Measurements from ENCODE around the gene BOLL.
"Not testable (repeated sequence)": the region's sequence is repeated elsewhere in the genome, so short reads cannot be mapped to it uniquely, and the experiment has no call there.

The BOLL gene

GRCh38 chr2:197793456-197793855, 8.3 kb upstream of the BOLL start:
- no peak for DNase-seq

GRCh38 chr2:197786010-197786877, 1.1 kb upstream of the BOLL start:
- DNase-seq: peak; percentile 53

GRCh38 chr2:197782126-197782525, 3.0 kb downstream of the BOLL start:
- DNase-seq: no peak

GRCh38 chr2:197779261-197779660, 5.9 kb downstream of the BOLL start:
- no peak for DNase-seq

GRCh38 chr2:197777823-197778407, 7.2 kb downstream of the BOLL start:
- DNase-seq: no peak

GRCh38 chr2:197760293-197760657, 24.8 kb downstream of the BOLL start:
- no peak for DNase-seq

DNA sequence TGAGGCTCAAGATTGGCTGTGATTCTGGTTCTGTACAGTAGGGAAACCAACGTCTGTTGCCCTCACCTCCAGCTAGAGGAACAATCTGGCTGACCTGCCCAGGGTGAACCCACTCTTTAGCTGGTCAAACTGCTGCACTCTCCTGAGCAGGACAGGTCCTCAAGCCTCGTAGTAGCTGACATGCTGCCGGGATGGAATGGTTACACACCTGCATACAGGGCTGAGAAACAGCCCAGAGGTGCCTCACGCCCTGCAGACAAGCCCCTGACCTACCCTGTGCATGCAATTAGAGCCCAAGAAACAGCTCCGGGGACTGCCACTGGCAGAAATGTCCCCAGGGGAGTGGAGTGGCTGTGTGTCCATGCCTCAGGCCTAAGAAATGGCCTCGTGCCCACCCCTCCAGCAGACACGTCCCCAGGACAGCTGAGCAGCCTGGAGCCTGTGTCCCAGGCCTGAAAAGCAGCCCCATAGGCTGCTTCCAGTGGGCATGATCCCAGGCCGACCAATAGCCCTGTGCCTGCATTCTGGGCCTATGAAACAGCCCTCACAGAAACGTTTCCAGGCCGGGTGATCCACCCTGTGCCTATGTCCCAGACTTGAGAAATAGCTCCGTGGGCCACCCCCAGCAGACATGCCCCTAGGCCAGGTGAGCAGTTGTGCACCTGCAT, 25.4 kb downstream of the BOLL start:
- DNase-seq: no peak

GRCh38 chr2:197759013-197759412, 26.1 kb downstream of the BOLL start:
- DNase-seq: no peak

GRCh38 chr2:197740200-197740599, 44.9 kb downstream of the BOLL start:
- no peak for DNase-seq

- DNase-seq: not testable (repeated sequence)
Measured at GRCh38 chr2:197728555-197729544, 56.3 kb downstream of the BOLL start.

DNA sequence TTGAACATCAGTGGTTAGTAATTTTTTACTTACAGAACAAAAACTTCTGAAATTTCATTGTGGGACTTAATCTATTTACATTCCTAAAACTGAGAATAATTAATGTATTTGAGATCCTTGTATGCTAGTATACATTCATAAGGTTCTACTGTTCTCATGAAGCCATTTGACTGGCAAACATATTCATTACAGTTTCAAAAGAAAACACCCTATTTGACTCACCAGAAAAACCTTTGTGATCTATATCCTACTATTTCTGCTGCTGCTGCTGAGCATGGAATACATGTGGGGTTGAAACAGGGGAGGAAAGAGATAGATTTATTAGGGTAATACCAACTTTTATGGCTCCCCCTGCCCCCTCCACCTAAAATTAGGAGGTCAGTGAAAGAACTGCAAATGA, 58.1 kb downstream of the BOLL start:
- DNase-seq: no peak

GRCh38 chr2:197717863-197718262, 67.3 kb downstream of the BOLL start:
- no peak for DNase-seq

DNA sequence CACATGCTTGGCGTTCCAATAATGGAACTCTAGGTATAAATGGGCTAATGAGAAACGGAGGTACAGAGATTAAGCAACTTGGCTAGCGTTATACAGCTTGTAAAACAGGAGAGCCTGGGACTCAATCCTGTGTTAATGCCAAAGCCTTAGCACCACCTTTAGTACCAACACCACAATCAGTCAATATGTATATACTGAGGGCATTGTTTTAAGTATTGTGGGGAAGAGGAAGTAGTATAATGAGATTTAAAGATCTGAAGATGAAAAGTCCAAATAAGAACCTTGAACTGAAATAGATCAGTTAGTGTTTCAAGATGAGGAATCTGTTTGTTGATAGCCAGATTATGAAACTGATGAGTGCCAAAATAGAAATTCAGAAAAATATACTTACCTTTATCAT, 71.8 kb downstream of the BOLL start:
- DNase-seq: no peak

DNA sequence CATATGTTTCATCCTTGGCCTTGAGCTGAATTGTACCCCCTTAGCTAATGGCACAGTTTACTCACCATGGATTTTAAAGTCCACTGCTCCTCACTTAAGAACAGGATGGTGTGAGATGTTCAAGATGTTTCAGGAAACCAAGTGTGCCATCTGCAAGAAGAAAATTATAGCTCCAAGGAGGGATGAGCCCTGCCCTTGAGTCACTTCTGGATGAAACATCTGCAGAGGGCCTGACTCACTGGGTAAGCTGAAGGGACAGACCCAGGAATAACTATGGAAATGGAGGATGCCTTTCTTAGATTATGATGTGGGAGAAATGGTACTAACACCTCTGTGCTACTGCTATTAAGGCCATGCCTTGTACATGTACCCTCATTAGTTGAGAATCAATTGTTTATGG, 73.5 kb downstream of the BOLL start:
- no peak for DNase-seq

DNA sequence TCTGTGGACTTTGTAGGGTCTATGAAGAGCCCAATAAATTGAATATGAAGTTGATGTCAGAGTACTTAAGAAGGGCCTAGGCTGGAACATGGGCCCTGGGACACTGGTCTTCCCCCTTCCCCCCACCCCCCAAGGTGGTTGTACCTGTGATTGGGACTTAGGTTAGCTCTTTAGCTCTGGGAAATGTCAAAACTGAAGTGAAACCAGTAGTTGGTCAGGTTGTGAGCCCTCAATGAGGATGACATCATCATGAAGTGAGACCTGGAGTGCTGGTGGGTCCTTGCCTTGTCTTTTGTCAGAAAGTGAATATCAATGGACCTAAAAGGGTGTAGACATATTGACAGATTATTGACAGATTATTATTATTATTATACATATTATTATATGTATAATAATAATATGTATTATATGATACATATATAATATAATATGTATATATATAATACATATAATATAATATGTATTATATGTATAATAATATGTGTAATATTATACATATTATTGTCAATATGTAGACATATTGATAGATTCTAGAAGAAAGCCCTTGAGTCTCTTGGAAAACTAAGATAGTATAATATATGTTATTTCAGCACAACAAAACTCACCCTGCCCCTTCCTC, 74.6 kb downstream of the BOLL start:
- no peak for DNase-seq

DNA sequence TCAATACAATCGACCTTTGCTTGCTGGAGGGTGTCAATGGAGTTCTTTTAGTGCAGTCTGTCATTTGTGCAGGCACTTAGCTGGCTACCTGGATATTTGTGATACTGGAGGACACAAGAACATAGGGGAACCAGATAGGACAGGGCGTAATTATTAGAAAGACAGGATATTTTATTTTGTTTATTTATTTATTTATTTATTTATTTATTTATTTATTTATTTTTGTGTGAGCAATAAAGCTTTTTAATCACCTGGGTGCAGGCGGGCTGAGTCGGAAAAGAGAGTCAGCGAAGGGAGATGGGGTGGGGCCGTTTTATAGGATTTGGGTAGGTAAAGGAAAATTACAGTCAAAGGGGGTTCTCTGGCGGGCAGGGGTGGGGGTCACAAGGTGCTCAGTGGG, 76.0 kb downstream of the BOLL start:
- not testable (repeated sequence) for DNase-seq

DNA sequence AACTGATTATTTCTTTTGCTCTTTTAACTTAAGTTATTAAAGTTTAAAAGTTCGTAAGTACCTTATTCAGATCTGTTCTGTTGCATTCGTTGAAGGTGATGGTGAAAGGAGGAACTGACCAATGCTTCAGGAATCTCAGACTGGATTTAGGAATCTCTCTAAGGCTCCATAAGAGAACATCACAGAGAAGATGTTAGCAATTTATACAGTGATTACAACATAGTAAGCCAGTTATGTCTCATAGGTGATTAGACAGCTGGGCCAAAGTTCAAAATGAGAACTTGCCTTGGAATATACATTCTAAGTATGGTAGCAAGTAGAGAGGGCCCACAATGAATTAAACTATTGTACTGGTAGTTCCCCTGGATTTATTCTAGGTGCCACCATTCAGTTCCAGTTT, 76.8 kb downstream of the BOLL start:
- no peak for DNase-seq

DNA sequence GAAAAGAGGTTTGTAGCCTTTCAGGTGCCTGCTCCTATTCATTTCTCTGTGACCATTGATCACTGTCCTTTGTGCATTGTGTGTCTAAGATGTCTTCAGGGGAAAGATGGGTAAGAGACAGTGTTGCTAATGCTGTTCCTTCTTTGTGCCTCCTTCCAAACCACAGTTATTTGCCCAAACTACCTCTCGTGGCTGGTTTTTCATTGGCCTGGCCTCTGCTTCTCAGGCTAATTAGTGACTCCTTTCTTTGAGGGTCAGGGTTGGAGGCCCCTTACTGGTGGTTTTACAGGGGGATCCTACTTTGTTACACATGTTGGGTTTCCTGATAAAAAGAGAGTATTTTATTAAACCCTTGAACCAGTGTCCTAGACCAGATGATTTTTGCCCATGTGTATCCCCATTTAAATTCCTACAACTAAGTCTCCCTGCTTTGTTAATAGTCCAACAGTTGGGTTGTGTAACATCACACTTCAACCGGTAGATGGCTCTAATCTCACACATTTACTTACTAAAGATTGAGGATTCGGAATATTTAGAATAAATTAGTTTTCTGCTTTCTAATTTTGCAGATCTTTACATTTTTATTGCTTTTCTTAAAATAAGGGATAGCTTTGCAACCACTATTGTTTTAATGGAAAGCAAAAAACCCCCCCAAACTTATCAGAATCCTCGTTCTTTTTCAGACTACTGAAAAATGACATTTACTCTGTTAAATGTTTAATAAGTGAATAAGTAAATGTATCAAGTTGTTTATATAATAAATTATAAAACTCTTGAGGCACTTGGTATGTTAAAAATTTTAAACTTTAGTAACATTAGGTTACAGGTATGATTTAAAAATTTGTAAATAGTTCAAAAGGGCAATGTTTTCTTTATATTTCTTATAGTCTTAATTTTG, 77.6 kb downstream of the BOLL start:
- DNase-seq: no peak

- DNase-seq: no peak
Measured at GRCh38 chr2:197706839-197707207, 78.3 kb downstream of the BOLL start.

GRCh38 chr2:197705912-197706838, 78.9 kb downstream of the BOLL start:
- DNase-seq: no peak

Data from CD4-positive, alpha-beta T cell treated with Interferon gamma for 1 hour (primary cell).